HG03432 (cell line): ENCODE results near the gene TM7SF3.

Experiments
- ATAC-seq: cut with Tn5 transposase; IDR thresholded peaks from one replicate; pipeline ENCODE4 v1.9.1; 2021; ENCODE audit warnings: mild to moderate bottlenecking, moderate library complexity; ENCODE audit not compliant: unreplicated experiment

The TM7SF3 gene

GRCh38 chr12:27014859-27015729 is 910 bp upstream of the TM7SF3 start:
- no peak for ATAC-seq

DNA sequence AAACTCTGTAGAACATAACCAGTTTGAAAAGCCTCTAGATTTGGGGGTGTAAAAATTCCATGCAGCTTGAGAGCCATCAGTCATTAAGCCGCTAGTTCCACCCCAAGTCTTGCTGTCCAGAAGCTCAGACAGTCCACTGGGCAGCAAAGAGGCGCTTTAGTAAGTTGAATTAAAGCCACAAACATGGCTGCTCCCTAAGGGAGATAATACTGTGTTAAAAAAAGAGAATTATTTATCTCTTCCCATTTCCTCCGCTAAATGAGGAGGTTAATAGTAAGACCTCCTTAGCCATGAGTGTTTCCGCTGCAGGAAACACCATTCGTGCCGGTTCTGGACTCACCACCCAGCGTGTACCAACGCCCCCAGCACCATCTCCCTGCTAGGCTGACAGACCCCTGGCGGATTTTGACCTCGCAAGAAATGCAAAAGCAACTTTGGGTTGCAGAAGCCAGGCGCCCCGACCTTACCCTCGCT is 536 bp downstream of the TM7SF3 start:
- peak; percentile 25 for ATAC-seq

- ATAC-seq, result no peak
Measured at GRCh38 chr12:27012982-27013255, 1.3 kb downstream of the TM7SF3 start.

- ATAC-seq, result no peak
Measured at GRCh38 chr12:27012239-27012981, 1.8 kb downstream of the TM7SF3 start.

DNA sequence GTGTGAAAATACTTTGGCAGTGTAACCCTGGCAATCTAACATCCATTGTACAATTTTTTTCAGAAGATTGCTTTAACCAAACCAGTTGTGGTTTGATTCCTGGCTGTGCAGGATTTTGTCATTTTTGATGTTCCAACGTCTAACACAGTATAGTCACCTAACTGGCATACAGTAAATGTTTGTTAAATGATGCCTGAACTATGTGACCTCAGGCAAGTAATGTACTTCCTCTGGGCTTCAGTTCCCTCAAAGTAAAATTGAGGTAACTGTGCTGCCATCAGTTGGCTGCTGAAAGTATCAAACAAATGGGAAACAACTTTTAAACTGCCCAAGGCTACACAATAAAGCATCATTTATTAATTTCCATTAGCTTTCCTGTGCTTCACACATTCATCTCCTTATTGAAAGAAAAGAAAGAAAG is 4.3 kb downstream of the TM7SF3 start:
- ATAC-seq, result no peak

DNA sequence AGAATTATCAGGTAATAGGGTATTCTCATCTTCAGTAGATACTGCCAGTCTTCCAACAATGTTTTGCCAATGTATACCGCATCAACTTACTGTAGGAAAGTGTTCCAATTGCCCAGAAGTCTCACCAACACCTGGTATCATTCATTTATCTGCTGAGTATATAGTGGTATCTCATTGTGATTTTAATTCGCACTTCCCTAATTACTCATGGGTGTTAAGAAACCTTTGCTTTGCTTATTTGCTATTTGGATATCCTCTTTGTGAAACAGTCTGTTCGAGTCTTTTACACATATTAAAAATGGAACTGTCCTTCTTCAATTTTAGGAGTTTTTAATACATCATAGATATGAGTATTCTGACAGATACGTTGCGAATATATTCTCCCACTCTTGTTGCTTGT is 6.1 kb downstream of the TM7SF3 start:
- no peak for ATAC-seq

GRCh38 chr12:27006797-27007467 is 7.3 kb downstream of the TM7SF3 start:
- ATAC-seq, result no peak

DNA sequence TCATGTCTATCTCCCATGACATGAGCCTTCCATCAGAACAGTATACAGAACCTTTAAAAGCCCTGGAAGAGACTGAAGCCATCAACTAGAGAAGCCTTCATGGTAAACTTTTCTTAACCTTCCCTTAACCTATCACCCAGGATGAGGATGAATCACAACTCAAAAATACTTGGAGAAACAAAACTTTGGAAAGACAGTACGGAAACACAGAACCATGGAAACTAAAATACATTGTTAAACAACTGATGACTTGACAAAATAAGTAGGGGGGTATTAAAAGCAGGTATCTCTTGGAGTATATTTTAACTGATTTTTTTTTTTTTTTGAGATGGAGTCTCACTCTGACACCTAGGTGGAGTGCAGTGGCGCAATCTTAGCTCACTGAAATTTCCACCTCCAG is 8.7 kb downstream of the TM7SF3 start:
- no peak for ATAC-seq

- no peak for ATAC-seq
Measured at GRCh38 chr12:27003421-27004381, 10.5 kb downstream of the TM7SF3 start.

DNA sequence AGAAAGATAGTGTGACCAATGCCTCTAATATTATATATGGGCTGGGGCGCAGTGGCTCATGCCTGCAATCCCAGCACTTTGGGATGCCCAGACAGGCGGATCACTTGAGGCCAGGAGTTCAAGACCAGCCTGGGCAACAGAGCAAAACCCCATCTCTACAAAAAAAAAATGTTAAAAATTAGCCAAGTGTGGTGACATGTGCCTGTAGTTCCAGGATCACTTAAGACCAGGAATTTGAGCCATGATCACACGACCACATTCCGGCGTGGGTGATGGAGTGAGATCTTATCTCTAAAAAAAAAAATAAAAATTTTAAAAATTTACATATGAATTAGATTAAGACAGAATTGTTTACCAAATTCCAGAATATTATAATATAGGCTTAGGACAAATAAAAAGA is 12.0 kb downstream of the TM7SF3 start:
- no peak for ATAC-seq

GRCh38 chr12:27001663-27002062 is 12.5 kb downstream of the TM7SF3 start:
- no peak for ATAC-seq

DNA sequence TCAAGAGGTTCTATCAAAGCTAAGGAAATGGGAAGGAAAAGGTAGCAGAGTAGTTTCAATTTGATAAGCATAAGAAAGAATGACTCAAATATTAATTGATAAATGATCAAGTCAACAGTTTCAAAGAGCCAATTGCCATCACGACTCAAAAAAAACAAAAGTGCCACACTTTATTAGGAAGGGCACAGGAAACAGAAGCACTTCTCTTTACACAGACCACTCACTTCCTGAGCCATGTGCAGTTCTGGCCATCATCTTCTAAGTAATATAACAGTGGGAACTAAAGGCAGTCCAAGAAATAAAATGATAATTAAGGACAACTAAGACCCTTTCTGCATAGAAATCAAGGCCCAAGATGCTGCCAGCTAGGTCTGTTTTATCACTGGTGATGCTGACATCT is 13.2 kb downstream of the TM7SF3 start:
- no peak for ATAC-seq

GRCh38 chr12:26997003-26997402 is 17.2 kb downstream of the TM7SF3 start:
- no peak for ATAC-seq

- no peak for ATAC-seq
Measured at GRCh38 chr12:26995706-26996105, 18.5 kb downstream of the TM7SF3 start.

GRCh38 chr12:26994109-26994508 is 20.1 kb downstream of the TM7SF3 start:
- no peak for ATAC-seq

DNA sequence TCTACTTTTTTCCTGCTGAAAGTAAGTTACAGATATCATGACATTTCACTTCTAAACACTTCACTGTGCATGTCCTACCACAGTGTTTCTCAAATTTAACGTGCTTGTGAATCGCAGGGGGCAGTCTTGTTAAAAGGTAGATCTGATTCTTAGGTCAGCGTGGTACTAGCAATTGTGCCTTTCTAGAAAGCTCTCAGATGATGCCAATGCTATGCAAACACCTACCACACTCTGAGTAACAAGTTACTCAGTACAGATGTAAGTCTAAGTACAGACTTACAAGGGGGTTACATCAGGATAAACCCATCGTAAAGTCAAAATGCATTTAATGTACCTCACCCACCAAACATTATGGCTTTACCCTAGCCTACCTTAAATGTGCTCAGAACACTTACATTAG is 22.4 kb downstream of the TM7SF3 start:
- ATAC-seq, result no peak

- no peak for ATAC-seq
Measured at GRCh38 chr12:26989873-26990272, 24.3 kb downstream of the TM7SF3 start.

DNA sequence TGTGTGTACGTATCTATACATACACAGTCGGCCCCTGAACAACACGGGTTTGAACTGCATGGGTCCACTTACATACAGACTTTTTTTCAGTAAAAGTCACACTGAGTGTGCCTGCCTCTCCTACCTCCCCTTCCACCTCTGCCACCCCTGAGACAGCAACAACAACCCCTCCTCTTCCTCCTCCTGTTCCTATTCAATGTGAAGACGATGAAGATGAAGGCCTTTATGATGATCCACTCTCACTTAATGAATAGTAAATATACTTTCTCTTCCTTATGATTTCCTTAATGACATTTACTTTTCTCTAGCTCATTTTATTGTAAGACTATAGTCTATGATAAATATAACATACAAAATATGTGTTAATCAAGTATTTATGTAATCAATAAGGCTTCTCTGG is 25.5 kb downstream of the TM7SF3 start:
- ATAC-seq, result no peak

GRCh38 chr12:26987634-26988424 is 26.4 kb downstream of the TM7SF3 start:
- ATAC-seq, result no peak

DNA sequence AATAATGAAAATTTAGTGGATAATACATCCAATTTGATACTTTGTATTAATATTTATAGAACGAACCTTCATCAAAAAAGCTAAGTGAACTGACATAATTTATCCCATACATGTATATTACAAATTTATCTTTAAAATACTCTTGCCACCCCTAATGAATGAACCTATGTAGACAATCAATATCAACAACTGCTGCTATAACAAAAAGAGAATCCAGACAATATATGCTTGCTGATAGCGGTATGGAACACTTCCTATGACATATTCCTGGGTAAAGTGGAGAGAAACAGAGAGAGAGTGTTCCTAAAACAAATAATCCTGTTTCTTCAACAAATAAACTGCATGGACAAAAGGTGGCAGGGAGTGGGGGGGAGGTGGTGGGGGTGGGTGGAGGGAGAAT is 31.3 kb downstream of the TM7SF3 start:
- ATAC-seq, result no peak
